ENCODE results near the gene DDX24. TPM values are rescaled to one million over a fixed set of nuclear protein-coding genes. Genes with fewer than 3 reads are reported as not detected.

The DDX24 gene, protein sequence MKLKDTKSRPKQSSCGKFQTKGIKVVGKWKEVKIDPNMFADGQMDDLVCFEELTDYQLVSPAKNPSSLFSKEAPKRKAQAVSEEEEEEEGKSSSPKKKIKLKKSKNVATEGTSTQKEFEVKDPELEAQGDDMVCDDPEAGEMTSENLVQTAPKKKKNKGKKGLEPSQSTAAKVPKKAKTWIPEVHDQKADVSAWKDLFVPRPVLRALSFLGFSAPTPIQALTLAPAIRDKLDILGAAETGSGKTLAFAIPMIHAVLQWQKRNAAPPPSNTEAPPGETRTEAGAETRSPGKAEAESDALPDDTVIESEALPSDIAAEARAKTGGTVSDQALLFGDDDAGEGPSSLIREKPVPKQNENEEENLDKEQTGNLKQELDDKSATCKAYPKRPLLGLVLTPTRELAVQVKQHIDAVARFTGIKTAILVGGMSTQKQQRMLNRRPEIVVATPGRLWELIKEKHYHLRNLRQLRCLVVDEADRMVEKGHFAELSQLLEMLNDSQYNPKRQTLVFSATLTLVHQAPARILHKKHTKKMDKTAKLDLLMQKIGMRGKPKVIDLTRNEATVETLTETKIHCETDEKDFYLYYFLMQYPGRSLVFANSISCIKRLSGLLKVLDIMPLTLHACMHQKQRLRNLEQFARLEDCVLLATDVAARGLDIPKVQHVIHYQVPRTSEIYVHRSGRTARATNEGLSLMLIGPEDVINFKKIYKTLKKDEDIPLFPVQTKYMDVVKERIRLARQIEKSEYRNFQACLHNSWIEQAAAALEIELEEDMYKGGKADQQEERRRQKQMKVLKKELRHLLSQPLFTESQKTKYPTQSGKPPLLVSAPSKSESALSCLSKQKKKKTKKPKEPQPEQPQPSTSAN
- total RNA-seq, result 100 to 1,000 TPM; 198 to 201 TPM

GRCh38 chr14:94080621-94081385 lies at the start of gene DDX24, which contains the start of gene IFI27L1:
Gene DDX24 (minus strand): TSS chr14:94081202. CDS start chr14:94079742, 1,460 bp downstream.
Gene IFI27L1 (plus strand): TSS chr14:94081310. CDS start chr14:94096938, 15,628 bp downstream.

GRCh38 chr14:94129111-94129757 lies 48.2 kb upstream of the DDX24 start, which contains the start of gene IFI27L2:
Gene IFI27L2 (minus strand): TSS chr14:94129604. CDS start chr14:94129564, 40 bp downstream.

DNA sequence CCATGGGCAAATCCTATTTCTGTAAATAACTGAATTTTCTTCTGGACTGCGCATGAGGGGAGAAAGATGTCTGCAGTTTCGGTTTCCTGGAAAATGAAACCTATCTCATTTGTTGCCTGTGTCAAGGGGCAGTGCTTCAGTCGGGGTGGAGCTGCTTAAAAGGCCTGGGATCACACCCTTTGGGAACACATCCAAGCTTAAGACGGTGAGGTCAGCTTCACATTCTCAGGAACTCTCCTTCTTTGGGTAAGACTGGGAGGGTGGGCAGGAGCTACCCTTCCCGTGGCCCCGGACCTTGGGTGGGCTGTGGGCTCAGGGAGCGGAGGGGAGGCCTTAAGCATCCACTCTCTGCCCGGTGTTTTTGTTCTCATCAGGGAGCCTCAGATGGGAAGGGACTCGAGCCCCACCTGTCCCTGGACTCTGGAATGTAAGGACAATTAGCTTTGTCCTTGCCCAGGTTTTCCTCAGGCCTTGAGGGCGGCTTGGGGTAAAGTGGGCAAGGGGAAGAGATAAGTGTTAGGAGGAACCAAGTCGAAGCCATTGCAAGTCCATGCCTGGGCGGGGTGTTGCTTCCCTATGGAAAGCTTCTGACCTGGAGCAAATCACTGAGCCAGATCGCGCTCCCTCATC lies 29.7 kb upstream of the DDX24 start, which contains the start of gene IFI27:
TSS of gene IFI27 (plus strand) at position 185 of the 630 bp plus-strand sequence.

GRCh38 chr14:94026173-94026888 lies 54.7 kb downstream of the DDX24 start, which contains the start of gene OTUB2:
Gene OTUB2 (plus strand): TSS chr14:94026340. CDS start chr14:94026538, 198 bp downstream.

Other genes starting within 250 kb of the DDX24 start
- gene FAM181A, start 153.9 kb downstream of the DDX24 start, total RNA-seq, result not detected
- 10 to 100 TPM; 22.9 to 24.2 TPM for gene ASB2, start 104.6 kb downstream of the DDX24 start, total RNA-seq
- gene CCDC197, start 83.9 kb downstream of the DDX24 start, total RNA-seq, result not detected
- 1 to 10 TPM; 1.8 to 2.4 TPM for gene OTUB2, start 54.9 kb downstream of the DDX24 start, total RNA-seq
- gene IFI27L1, start 108 bp upstream of the DDX24 start, total RNA-seq, result 10 to 100 TPM; 25.3 to 25.7 TPM
- 1 to 10 TPM; 1.6 to 3.4 TPM for gene IFI27, start 29.5 kb upstream of the DDX24 start, total RNA-seq
- 10 to 100 TPM; 82.9 to 87.0 TPM for gene IFI27L2, start 48.4 kb upstream of the DDX24 start, total RNA-seq
- gene PPP4R4, start 93.1 kb upstream of the DDX24 start, total RNA-seq, result 1 to 10 TPM; 2.6 to 3.0 TPM
- gene SERPINA10, start 212.1 kb upstream of the DDX24 start, total RNA-seq, result not detected
- not detected for gene SERPINA6, start 242.1 kb upstream of the DDX24 start, total RNA-seq

Measured in activated naive CD4-positive, alpha-beta T cell treated with anti-CD3 and anti-CD28 coated beads, Interleukin-2, amount 10 ng/mL, durations not matched to agents 5 hours and 36 hours (primary cell).